Measurements from ENCODE around the gene ABLIM3. TPM values are rescaled to one million over a fixed set of nuclear protein-coding genes. Genes with fewer than 3 reads are reported as not detected.

The ABLIM3 gene
- total RNA-seq, 1 donor from 2014 or later, result not detected

- no peak overlapping the region for H2AFZ ChIP-seq (replicated peaks)
- no peaks in the 10 kb centered on the region for H3K36me3 ChIP-seq
- DNase-seq (ENCODE audit: low spot score), result no peak
- no peaks in the 10 kb centered on the region for H4K20me1 ChIP-seq (ENCODE audit: low read depth)
- no peak overlapping the region for H3K4me2 ChIP-seq
- H3K9ac ChIP-seq, result no peak overlapping the region
- H3K9me3 Mint-ChIP-seq, result no peaks in the 10 kb centered on the region
- no peak for TF ChIP-seq CTCF (IDR thresholded peaks at IDR 0.05)
- no peak for TF ChIP-seq EZH2 (IDR thresholded peaks at IDR 0.05)
- no peak for TF ChIP-seq EZH2phosphoT487 (IDR thresholded peaks at IDR 0.05)
- H3K4me1 ChIP-seq, result peaks cover 8% of the 10 kb centered on the region
- peaks cover 12% of the 10 kb centered on the region for H3K27me3 Mint-ChIP-seq (ENCODE audit: insufficient read depth, low read depth)
- no peak overlapping the region for H3K27ac Mint-ChIP-seq
- H3K36me3 Mint-ChIP-seq, result no peaks in the 10 kb centered on the region
- H3K4me3 Mint-ChIP-seq, result no peak overlapping the region
- no peaks in the 10 kb centered on the region for H3K27me3 ChIP-seq
- no peaks in the 10 kb centered on the region for H3K79me2 ChIP-seq (ENCODE audit: low read depth)
- H3K4me1 Mint-ChIP-seq, result peaks cover 13% of the 10 kb centered on the region
- H3K9me3 ChIP-seq (ENCODE audit: low read depth), result no peaks in the 10 kb centered on the region
- H3F3A ChIP-seq (ENCODE audit: low read depth), result no peaks in the 10 kb centered on the region
- H3K27ac ChIP-seq, result no peak overlapping the region
- no peak overlapping the region for H3K4me3 ChIP-seq
These were observed 72.1 kb downstream of the ABLIM3 start for GRCh38 chr5:149213264-149213880.

GRCh38 chr5:149215478-149216090 is 74.3 kb downstream of the ABLIM3 start:
- no peaks in the 10 kb centered on the region for H3K36me3 Mint-ChIP-seq
- H3K4me2 ChIP-seq, result no peak overlapping the region
- DNase-seq (ENCODE audit: low spot score), result no peak

GRCh38 chr5:149216496-149216895 is 75.2 kb downstream of the ABLIM3 start:
- TF ChIP-seq EZH2 (IDR thresholded peaks at IDR 0.05), result no peak
- no peak for TF ChIP-seq EZH2phosphoT487 (IDR thresholded peaks at IDR 0.05)
- TF ChIP-seq CTCF (IDR thresholded peaks at IDR 0.05), result no peak
- Mint-ChIP-seq H3K9me3 (no peaks in the 10 kb centered on the region), H3K4me1 (peaks cover 2% of the 10 kb centered on the region), H3K27ac (no peak overlapping the region), H3K36me3 (no peaks in the 10 kb centered on the region), H3K27me3 (ENCODE audit: insufficient read depth, low read depth) (peaks cover 12% of the 10 kb centered on the region), H3K4me3 (no peak overlapping the region)
- Histone ChIP-seq H3F3A (ENCODE audit: low read depth) (no peaks in the 10 kb centered on the region), H3K36me3 (no peaks in the 10 kb centered on the region), H3K4me2 (no peak overlapping the region), H2AFZ (replicated peaks) (no peak overlapping the region), H4K20me1 (ENCODE audit: low read depth) (no peaks in the 10 kb centered on the region), H3K9ac (no peak overlapping the region), H3K9me3 (ENCODE audit: low read depth) (no peaks in the 10 kb centered on the region), H3K79me2 (ENCODE audit: low read depth) (no peaks in the 10 kb centered on the region), H3K27ac (no peak overlapping the region), H3K27me3 (no peaks in the 10 kb centered on the region), H3K4me1 (peaks cover under 1% of the 10 kb centered on the region), H3K4me3 (no peak overlapping the region)
- no peak for DNase-seq (ENCODE audit: low spot score)

More at GRCh38 chr5:149215478-149216090, 74.3 kb downstream of the ABLIM3 start:
- TF ChIP-seq CTCF (IDR thresholded peaks at IDR 0.05), result no peak
- TF ChIP-seq EZH2phosphoT487 (IDR thresholded peaks at IDR 0.05), result no peak
- no peak for TF ChIP-seq EZH2 (IDR thresholded peaks at IDR 0.05)
- H2AFZ ChIP-seq (replicated peaks), result no peak overlapping the region
- H3K4me3 ChIP-seq, result no peak overlapping the region
- H3K27me3 ChIP-seq, result no peaks in the 10 kb centered on the region
- H3K4me1 ChIP-seq, result peaks cover 8% of the 10 kb centered on the region
- H3K9ac ChIP-seq, result no peak overlapping the region
- H4K20me1 ChIP-seq (ENCODE audit: low read depth), result no peaks in the 10 kb centered on the region
- no peak overlapping the region for H3K27ac Mint-ChIP-seq
- no peaks in the 10 kb centered on the region for H3F3A ChIP-seq (ENCODE audit: low read depth)
- H3K36me3 ChIP-seq, result no peaks in the 10 kb centered on the region
- H3K27ac ChIP-seq, result no peak overlapping the region
- no peaks in the 10 kb centered on the region for H3K79me2 ChIP-seq (ENCODE audit: low read depth)
- no peaks in the 10 kb centered on the region for H3K9me3 ChIP-seq (ENCODE audit: low read depth)
- H3K4me3 Mint-ChIP-seq, result no peak overlapping the region
- H3K9me3 Mint-ChIP-seq, result no peaks in the 10 kb centered on the region
- peaks cover 10% of the 10 kb centered on the region for H3K27me3 Mint-ChIP-seq (ENCODE audit: insufficient read depth, low read depth)
- H3K4me1 Mint-ChIP-seq, result peaks cover 10% of the 10 kb centered on the region
